B cell (primary cell): ENCODE results near the gene AFAP1L1. TPM values are rescaled to one million over a fixed set of nuclear protein-coding genes. Genes with fewer than 3 reads are reported as not detected.

Source experiments
- ATAC-seq: fragments of 200-7000 bp; cut with Tn5 transposase; one replicate; pipeline ENCODE4 v1.10.0; 2021; ENCODE audit warnings: low read depth, mild to moderate bottlenecking, moderate number of reproducible peaks, moderate library complexity
- CTCF ChIA-PET: fragments of 350-600 bp; sonication (Branson Sonifier 250); formaldehyde crosslinking; loops from one replicate; lab custom pipeline; 2021; ENCODE audit warnings: antibody characterized with exemption, inconsistent platforms; lab: Charles Lee
- POLR2A ChIA-PET: fragments of 350-600 bp; sonication (Branson Sonifier 250); formaldehyde crosslinking; loops from one replicate; lab custom pipeline; 2021; ENCODE audit warnings: antibody characterized with exemption; lab: Charles Lee
- DNase-seq: peaks from one replicate; pipeline ENCODE4 v3.0.0; 2013
- H2AFZ ChIP-seq: 2 replicates; pipeline ENCODE4 v1.6.1; 2012; ENCODE audit warnings: mild to moderate bottlenecking, low read depth, low read length; ENCODE audit not compliant: insufficient read depth, poor library complexity, severe bottlenecking
- H3K27ac ChIP-seq, 2 donors: 1 replicate in 1 of 2; 2 replicates in 1 of 2; pipeline ENCODE4 v1.5.1; 2012 to 2013; ENCODE audit warnings: low read length in 2 of 2, mild to moderate bottlenecking in 2 of 2, moderate library complexity in 1 of 2
- H3K27me3 ChIP-seq, 4 experiments: fragments of 200-600 bp in 1 of 4; sonication (generic) in 1 of 4; replicated peaks in 1 of 4; 1 replicate in 2 of 4; 2 replicates in 2 of 4; pipeline versions ENCODE4 v1.6.1 to v1.7.0; 2013 to 2016; ENCODE audit warnings: low read length in 3 of 4, mild to moderate bottlenecking in 2 of 4, mixed read lengths in 1 of 4, moderate library complexity in 1 of 4; ENCODE audit not compliant: insufficient read depth in 4 of 4, control insufficient read depth in 3 of 4; ENCODE audit errors: control extremely low read depth in 1 of 4
- H3K36me3 ChIP-seq, 2 experiments: replicated peaks in 1 of 2; 1 replicate in 1 of 2; 2 replicates in 1 of 2; pipeline versions ENCODE4 v1.6.1 to v1.7.1; 2013; ENCODE audit warnings: low read length in 1 of 2; ENCODE audit not compliant: insufficient read depth in 2 of 2, control insufficient read depth in 1 of 2; ENCODE audit errors: control extremely low read depth in 1 of 2, extremely low read depth in 1 of 2
- H3K4me1 ChIP-seq, 2 donors: fragments of 200-600 bp in 1 of 2; sonication (generic) in 1 of 2; 1 replicate in 1 of 2; 2 replicates in 1 of 2; pipeline versions ENCODE4 v1.5.1 to v1.6.1; 2013 to 2017; ENCODE audit warnings: low read length in 2 of 2; ENCODE audit not compliant: control insufficient read depth in 2 of 2, insufficient read depth in 2 of 2
- H3K4me2 ChIP-seq: replicated peaks from 2 replicates; pipeline ENCODE3; 2012; ENCODE audit warnings: mild to moderate bottlenecking, low read depth, low read length; ENCODE audit not compliant: poor library complexity, severe bottlenecking
- H3K4me3 ChIP-seq, 5 experiments: fragments of 200-600 bp in 1 of 5; sonication (generic) in 1 of 5; 1 replicate in 3 of 5; 2 replicates in 2 of 5; pipeline versions ENCODE4 v1.5.1 to v1.7.0; 2011 to 2016; ENCODE audit warnings: low read length in 4 of 5, mild to moderate bottlenecking in 4 of 5, low read depth in 2 of 5, control low read depth in 1 of 5, moderate library complexity in 1 of 5; ENCODE audit not compliant: insufficient read depth in 1 of 5; ENCODE audit errors: control extremely low read depth in 1 of 5, extremely low read depth in 1 of 5
- H3K79me2 ChIP-seq: fragments of 200-600 bp; sonication (generic); one replicate; pipeline ENCODE4 v1.6.0; 2016; ENCODE audit warnings: low read length; ENCODE audit not compliant: control insufficient read depth, insufficient read depth
- H3K9ac ChIP-seq: fragments of 200-600 bp; sonication (generic); 2 replicates; pipeline ENCODE4 v1.6.1; 2017; ENCODE audit warnings: mild to moderate bottlenecking, low read length, moderate library complexity
- H3K9me3 ChIP-seq, 3 donors: one replicate each; pipeline versions ENCODE4 v1.6.1 to v1.7.1; 2013; ENCODE audit warnings: low read length in 2 of 3; ENCODE audit not compliant: control insufficient read depth in 2 of 3, insufficient read depth in 1 of 3; ENCODE audit errors: control extremely low read depth in 1 of 3
- H4K20me1 ChIP-seq: 2 replicates; pipeline ENCODE4 v1.6.0; 2012; ENCODE audit warnings: mild to moderate bottlenecking, low read length; ENCODE audit not compliant: insufficient read depth, control insufficient read depth, poor library complexity, severe bottlenecking
- H3K27ac Mint-ChIP-seq: one replicate; pipeline ENCODE4 v1.8.0; 2021; ENCODE audit warnings: mixed read lengths
- H3K27me3 Mint-ChIP-seq: one replicate; pipeline ENCODE4 v1.8.0; 2021; ENCODE audit warnings: mixed read lengths
- H3K4me1 Mint-ChIP-seq: one replicate; pipeline ENCODE4 v1.8.0; 2021; ENCODE audit warnings: mixed read lengths
- H3K4me3 Mint-ChIP-seq: one replicate; pipeline ENCODE4 v1.8.0; 2021; ENCODE audit warnings: mixed read lengths
- H3K9me3 Mint-ChIP-seq: one replicate; pipeline ENCODE4 v1.8.0; 2022; ENCODE audit warnings: mixed read lengths; ENCODE audit not compliant: insufficient read depth
- EZH2 ChIP-seq: IDR thresholded peaks from 2 replicates; pipeline ENCODE4 v1.6.1; 2012; ENCODE audit warnings: borderline replicate concordance, low read depth, mild to moderate bottlenecking, moderate library complexity, low read length; ENCODE audit not compliant: insufficient read depth, poor library complexity, severe bottlenecking
- WGBS: methylation state at CpG from one replicate; pipeline ENCODE4 v1.1.5; 2013; ENCODE audit warnings: missing lambda C conversion rate; ENCODE audit not compliant: insufficient coverage; 5-methylcytosine and 5-hydroxymethylcytosine counted together
- intact Hi-C: fragments of 100-400 bp; cut with micrococcal nuclease; formaldehyde crosslinking; loops from one replicate; pipeline ENCODE4 v1.10.0; 2022
- polyA plus RNA-seq: library from polyadenylated mRNA; depleted of rRNA; stranded (reverse); fragments of >200 nt; gene quantifications from 2 replicates; pipeline ENCODE4 v1.2.3, GENCODE V29; 2012
- total RNA-seq, 2 donors: library from RNA; stranded (reverse); fragments of 120-200 nt in 1 of 2; gene quantifications; 1 replicate in 1 of 2; 2 replicates in 1 of 2; pipeline versions ENCODE4 v1.2.3 to v1.2.4, GENCODE V29; 2013 to 2022
- TF ChIP-seq, protein P1 (sequence below): fragments of 200-600 bp; IDR thresholded peaks from one replicate; pipeline ENCODE4 v1.8.0; 2022; ENCODE audit warnings: antibody characterized with exemption, mild to moderate bottlenecking

AFAP1L1 gene
- total and polyA plus RNA-seq, 2 donors (not counting 1 experiment from before 2014, with no cell fraction given), result not detected

DNA sequence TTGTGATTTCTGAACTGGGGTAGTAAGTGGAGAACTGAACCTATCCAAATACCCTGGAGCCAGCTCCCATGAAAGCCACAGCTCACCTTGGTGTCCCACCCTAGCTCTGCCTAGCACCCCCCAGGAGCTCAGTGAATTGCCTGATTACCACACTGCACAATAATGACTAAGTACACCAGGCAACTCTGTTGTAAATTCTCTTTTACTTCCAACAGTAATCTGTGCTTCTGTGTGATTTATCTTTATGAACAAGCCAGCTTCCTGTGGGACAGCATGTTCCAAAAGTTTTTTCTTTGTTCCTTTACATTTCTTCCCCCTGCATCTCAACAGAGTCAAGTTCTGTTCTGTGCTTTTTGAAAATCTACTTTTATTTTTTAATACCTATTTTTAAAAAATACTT lies 51.6 kb downstream of the AFAP1L1 start:
- H4K20me1 ChIP-seq, result no peaks in the 10 kb centered on the region
- H3K9me3 ChIP-seq, result peaks cover 0 to 4% (median 0%) of the 10 kb centered on the region in 3 donors
- no peak overlapping the region for H3K4me3 ChIP-seq
- H2AFZ ChIP-seq, result no peak overlapping the region
- Mint-ChIP-seq H3K9me3 (no peaks in the 10 kb centered on the region), H3K4me1 (no peaks in the 10 kb centered on the region), H3K4me3 (no peak overlapping the region), H3K27ac (no peak overlapping the region), H3K27me3 (no peaks in the 10 kb centered on the region)
- DNase-seq (no peak), ATAC-seq (no peak)
- ChIA-PET POLR2A (no interaction called here), CTCF (interaction anchor here (0.9 to 8.1 kb wide), 4 partner anchors 9 to 242 kb away, joined by 3 to 134 read pairs (median 3); no protein-coding TSS in a partner anchor)
- H3K27ac ChIP-seq, result no peak overlapping the region
- no peaks in the 10 kb centered on the region for H3K79me2 ChIP-seq
- no peaks in the 10 kb centered on the region for H3K4me1 ChIP-seq
- no peaks in the 10 kb centered on the region for H3K36me3 ChIP-seq
- intact Hi-C loops, result no loop called here
- no peak overlapping the region for H3K9ac ChIP-seq
- H3K27me3 ChIP-seq, result no peaks in the 10 kb centered on the region
- TF ChIP-seq EZH2, result no peak
- H3K4me2 ChIP-seq, result no peak overlapping the region

DNA sequence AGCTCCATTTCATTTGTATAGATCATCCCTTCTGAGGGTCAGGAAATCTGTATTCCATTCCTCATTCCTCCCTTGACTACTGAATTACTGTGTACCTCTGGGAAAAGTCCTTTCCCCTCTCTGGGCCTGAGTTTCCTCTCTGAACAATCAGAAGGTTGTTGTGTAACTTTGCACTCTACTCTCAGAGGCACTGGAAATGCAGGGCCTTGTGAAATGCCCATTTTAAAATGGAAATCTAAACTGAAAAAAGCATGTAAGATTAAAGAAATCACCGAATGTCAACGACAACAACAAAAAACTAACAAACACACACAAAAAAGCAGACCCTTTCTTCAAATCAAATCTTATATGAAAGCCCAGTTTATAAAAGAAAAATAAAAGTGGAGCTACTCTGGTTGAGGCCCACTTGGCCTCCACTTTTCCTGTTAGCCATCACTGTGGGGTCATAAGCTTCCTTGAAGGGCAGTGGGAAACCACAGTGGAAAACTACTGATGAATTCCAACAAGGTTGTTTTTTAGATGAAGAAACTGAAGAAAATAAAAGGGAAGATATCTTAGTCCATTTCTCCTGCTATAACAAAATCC lies 52.1 kb downstream of the AFAP1L1 start:
- Histone ChIP-seq H4K20me1 (no peaks in the 10 kb centered on the region), H3K9ac (no peak overlapping the region), H3K4me2 (no peak overlapping the region), H3K4me3 (no peak overlapping the region), H3K9me3 (peaks cover 0 to 4% (median 0%) of the 10 kb centered on the region in 3 donors), H3K36me3 (no peaks in the 10 kb centered on the region), H3K27me3 (no peaks in the 10 kb centered on the region), H2AFZ (no peak overlapping the region), H3K4me1 (no peaks in the 10 kb centered on the region), H3K27ac (no peak overlapping the region), H3K79me2 (no peaks in the 10 kb centered on the region)
- H3K27me3 Mint-ChIP-seq, result no peaks in the 10 kb centered on the region
- H3K27ac Mint-ChIP-seq, result no peak overlapping the region
- H3K4me3 Mint-ChIP-seq, result no peak overlapping the region
- no peak for DNase-seq
- TF ChIP-seq, protein P1, sequence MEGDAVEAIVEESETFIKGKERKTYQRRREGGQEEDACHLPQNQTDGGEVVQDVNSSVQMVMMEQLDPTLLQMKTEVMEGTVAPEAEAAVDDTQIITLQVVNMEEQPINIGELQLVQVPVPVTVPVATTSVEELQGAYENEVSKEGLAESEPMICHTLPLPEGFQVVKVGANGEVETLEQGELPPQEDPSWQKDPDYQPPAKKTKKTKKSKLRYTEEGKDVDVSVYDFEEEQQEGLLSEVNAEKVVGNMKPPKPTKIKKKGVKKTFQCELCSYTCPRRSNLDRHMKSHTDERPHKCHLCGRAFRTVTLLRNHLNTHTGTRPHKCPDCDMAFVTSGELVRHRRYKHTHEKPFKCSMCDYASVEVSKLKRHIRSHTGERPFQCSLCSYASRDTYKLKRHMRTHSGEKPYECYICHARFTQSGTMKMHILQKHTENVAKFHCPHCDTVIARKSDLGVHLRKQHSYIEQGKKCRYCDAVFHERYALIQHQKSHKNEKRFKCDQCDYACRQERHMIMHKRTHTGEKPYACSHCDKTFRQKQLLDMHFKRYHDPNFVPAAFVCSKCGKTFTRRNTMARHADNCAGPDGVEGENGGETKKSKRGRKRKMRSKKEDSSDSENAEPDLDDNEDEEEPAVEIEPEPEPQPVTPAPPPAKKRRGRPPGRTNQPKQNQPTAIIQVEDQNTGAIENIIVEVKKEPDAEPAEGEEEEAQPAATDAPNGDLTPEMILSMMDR, result no peak
- no peaks in the 10 kb centered on the region for H3K4me1 Mint-ChIP-seq
- no peak for ATAC-seq
- intact Hi-C loops, result no loop called here
- ChIA-PET CTCF (interaction anchor here (0.9 to 8.1 kb wide), 5 partner anchors 9 to 242 kb away, joined by 3 to 134 read pairs (median 3); no protein-coding TSS in a partner anchor), POLR2A (no interaction called here)
- WGBS, result no CpG with 5 or more reads among the region's 2 CpGs
- no peaks in the 10 kb centered on the region for H3K9me3 Mint-ChIP-seq
